ENCODE data around the gene PPP1R36. TPM values are rescaled to one million over a fixed set of nuclear protein-coding genes. Genes with fewer than 3 reads are reported as not detected.

Gene PPP1R36
- total RNA-seq, 4 donors from 2014 or later: 0.59 to 7.6 (median 4.4) TPM

DNA sequence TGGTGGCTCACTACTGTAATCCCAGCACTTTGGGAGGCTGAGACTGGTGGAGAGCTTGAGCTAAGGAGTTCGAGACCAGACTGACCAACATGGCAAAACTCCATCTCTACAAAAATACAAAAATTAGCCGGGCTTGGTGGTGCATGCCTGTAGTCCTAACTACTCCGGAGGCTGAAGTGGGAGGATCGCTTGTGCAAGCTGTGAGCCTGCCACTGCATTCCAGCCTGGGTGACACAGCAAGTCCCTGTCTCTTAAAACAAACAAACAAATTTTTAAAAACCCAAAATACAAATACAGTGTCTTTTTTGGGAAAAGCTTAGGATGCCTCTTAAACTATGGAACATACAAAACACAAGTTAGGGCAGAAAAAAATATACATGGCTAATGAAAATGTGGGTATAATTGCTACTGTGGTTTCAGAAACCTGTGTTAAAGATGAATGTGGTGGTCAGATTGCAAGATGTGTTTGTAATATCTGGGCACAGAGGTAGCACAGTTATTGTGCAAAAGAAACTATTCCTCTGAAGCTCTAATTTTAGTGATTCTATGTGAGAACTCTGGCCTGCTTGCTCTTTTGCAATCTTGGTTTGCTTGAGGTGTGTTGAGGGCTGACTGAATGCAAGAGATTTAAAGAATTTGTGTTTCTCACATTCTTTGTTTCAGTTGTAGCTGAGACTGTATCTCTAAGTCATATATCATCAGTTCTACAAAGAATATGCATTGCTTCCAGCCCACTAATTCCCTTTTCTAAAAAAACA, 13.1 kb upstream of the PPP1R36 start:
- H3K4me1 ChIP-seq: peaks cover 0 to 5% (median 0%) of the 10 kb centered on the region in 4 donors
- H3K36me3 ChIP-seq: no peaks in the 10 kb centered on the region
- H3K27ac ChIP-seq: no peak overlapping the region
- TF ChIP-seq, protein P1, sequence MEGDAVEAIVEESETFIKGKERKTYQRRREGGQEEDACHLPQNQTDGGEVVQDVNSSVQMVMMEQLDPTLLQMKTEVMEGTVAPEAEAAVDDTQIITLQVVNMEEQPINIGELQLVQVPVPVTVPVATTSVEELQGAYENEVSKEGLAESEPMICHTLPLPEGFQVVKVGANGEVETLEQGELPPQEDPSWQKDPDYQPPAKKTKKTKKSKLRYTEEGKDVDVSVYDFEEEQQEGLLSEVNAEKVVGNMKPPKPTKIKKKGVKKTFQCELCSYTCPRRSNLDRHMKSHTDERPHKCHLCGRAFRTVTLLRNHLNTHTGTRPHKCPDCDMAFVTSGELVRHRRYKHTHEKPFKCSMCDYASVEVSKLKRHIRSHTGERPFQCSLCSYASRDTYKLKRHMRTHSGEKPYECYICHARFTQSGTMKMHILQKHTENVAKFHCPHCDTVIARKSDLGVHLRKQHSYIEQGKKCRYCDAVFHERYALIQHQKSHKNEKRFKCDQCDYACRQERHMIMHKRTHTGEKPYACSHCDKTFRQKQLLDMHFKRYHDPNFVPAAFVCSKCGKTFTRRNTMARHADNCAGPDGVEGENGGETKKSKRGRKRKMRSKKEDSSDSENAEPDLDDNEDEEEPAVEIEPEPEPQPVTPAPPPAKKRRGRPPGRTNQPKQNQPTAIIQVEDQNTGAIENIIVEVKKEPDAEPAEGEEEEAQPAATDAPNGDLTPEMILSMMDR (IDR thresholded peaks at IDR 0.05): no peak
- TF ChIP-seq POLR2A (IDR thresholded peaks at IDR 0.05): no peak
- no peak for TF ChIP-seq EP300 (IDR thresholded peaks at IDR 0.05)
- WGBS, 2 donors: 72 to 82% methylated on average over 4 of the region's 4 CpGs
- H3K27me3 ChIP-seq: peaks cover 0 to 10% of the 10 kb centered on the region in 2 donors
- H3K9me3 ChIP-seq: no peaks in the 10 kb centered on the region
- no peak overlapping the region for H3K4me3 ChIP-seq
- no peak for DNase-seq (ENCODE audit: low spot score in 2 of 2)

DNA sequence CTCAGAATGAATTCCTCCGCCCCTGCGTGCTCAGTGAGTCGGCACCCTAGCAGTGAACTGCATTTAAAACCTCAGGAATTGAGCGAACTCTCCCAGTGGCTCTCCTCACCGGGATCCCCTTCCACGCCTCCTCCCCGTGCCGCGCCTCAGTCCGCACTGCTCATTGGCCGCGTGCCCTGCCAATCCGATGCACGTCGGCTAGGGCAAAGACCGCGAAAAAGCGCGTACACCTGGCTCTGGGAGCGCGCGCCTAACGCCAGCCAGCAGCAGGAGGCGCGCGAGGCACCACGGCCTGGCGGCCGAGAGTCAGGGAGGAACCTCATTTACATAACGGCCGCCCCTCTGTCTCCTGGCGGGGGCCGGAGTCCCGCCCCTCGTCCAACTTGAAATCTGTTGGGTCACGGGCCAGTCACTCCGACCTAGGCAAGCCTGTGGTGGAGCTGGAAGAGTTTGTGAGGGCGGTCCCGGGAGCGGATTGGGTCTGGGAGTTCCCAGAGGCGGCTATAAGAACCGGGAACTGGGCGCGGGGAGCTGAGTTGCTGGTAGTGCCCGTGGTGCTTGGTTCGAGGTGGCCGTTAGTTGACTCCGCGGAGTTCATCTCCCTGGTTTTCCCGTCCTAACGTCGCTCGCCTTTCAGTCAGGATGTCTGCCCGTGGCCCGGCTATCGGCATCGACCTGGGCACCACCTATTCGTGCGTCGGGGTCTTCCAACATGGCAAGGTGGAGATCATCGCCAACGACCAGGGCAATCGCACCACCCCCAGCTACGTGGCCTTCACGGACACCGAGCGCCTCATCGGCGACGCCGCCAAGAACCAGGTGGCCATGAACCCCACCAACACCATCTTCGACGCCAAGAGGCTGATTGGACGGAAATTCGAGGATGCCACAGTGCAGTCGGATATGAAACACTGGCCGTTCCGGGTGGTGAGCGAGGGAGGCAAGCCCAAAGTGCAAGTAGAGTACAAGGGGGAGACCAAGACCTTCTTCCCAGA, 9.3 kb upstream of the PPP1R36 start, which contains the start of gene HSPA2:
Gene HSPA2, plus strand, starts transcription at position 534 of the 995 bp plus-strand sequence. Its CDS starts 109 bp downstream, at position 643.
- H3K4me1 ChIP-seq: peaks cover 0 to 11% (median 2%) of the 10 kb centered on the region in 4 donors
- peaks cover 0 to 10% of the 10 kb centered on the region in 2 donors for H3K27me3 ChIP-seq
- DNase-seq (ENCODE audit: low spot score in 2 of 2): peak; percentile 96 to 97
- H3K36me3 ChIP-seq: no peaks in the 10 kb centered on the region
- H3K9me3 ChIP-seq: no peaks in the 10 kb centered on the region
- H3K27ac ChIP-seq: peak within 1 kb of the TSS; percentile 78 to 95 (median 86)
- H3K4me3 ChIP-seq: peak within 1 kb of the TSS; percentile 56 to 76 (median 64)
- 7 to 16% methylated on average over 48 to 68 of the region's 79 CpGs for WGBS, 2 donors
- TF ChIP-seq POLR2A (IDR thresholded peaks at IDR 0.05) (peak; percentile 89 to 99), EP300 (IDR thresholded peaks at IDR 0.05) (peak; percentile 65 to 99)
- TF ChIP-seq, protein P1 (IDR thresholded peaks at IDR 0.05): peak; percentile 78 to 99 (median 92)

DNA sequence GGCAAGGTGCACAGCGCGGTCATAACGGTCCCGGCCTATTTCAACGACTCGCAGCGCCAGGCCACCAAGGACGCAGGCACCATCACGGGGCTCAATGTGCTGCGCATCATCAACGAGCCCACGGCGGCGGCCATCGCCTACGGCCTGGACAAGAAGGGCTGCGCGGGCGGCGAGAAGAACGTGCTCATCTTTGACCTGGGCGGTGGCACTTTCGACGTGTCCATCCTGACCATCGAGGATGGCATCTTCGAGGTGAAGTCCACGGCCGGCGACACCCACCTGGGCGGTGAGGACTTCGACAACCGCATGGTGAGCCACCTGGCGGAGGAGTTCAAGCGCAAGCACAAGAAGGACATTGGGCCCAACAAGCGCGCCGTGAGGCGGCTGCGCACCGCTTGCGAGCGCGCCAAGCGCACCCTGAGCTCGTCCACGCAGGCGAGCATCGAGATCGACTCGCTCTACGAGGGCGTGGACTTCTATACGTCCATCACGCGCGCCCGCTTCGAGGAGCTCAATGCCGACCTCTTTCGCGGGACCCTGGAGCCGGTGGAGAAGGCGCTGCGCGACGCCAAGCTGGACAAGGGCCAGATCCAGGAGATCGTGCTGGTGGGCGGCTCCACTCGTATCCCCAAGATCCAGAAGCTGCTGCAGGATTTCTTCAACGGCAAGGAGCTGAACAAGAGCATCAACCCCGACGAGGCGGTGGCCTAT, 8.3 kb upstream of the PPP1R36 start:
- peaks cover 0 to 5% (median 0%) of the 10 kb centered on the region in 3 donors for H3K36me3 ChIP-seq
- DNase-seq (ENCODE audit: low spot score in 2 of 2): no peak
- no peaks in the 10 kb centered on the region for H3K9me3 ChIP-seq
- peak overlapping the region in 3 of 4 donors; percentile 26 to 70 (median 68) for H3K27ac ChIP-seq
- peak overlapping the region; percentile 31 to 70 (median 64) for H3K4me3 ChIP-seq
- TF ChIP-seq, protein P1 (IDR thresholded peaks at IDR 0.05): peak in 1 of 5 experiments; percentile 10
- no peak for TF ChIP-seq POLR2A (IDR thresholded peaks at IDR 0.05)
- H3K27me3 ChIP-seq: peaks cover 0 to 10% of the 10 kb centered on the region in 2 donors
- H3K4me1 ChIP-seq: peaks cover 0 to 11% (median 2%) of the 10 kb centered on the region in 4 donors
- WGBS, 2 donors: 24 to 36% methylated on average over 32 to 72 of the region's 73 CpGs

DNA sequence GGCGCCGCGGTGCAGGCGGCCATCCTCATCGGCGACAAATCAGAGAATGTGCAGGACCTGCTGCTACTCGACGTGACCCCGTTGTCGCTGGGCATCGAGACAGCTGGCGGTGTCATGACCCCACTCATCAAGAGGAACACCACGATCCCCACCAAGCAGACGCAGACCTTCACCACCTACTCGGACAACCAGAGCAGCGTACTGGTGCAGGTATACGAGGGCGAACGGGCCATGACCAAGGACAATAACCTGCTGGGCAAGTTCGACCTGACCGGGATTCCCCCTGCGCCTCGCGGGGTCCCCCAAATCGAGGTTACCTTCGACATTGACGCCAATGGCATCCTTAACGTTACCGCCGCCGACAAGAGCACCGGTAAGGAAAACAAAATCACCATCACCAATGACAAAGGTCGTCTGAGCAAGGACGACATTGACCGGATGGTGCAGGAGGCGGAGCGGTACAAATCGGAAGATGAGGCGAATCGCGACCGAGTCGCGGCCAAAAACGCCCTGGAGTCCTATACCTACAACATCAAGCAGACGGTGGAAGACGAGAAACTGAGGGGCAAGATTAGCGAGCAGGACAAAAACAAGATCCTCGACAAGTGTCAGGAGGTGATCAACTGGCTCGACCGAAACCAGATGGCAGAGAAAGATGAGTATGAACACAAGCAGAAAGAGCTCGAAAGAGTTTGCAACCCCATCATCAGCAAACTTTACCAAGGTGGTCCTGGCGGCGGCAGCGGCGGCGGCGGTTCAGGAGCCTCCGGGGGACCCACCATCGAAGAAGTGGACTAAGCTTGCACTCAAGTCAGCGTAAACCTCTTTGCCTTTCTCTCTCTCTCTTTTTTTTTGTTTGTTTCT, 7.6 kb upstream of the PPP1R36 start:
- WGBS, 2 donors: 8 to 14% methylated on average over 48 to 54 of the region's 61 CpGs
- Histone ChIP-seq H3K9me3 (no peaks in the 10 kb centered on the region), H3K27me3 (peaks cover 0 to 10% of the 10 kb centered on the region in 2 donors), H3K36me3 (peaks cover 0 to 8% (median 0%) of the 10 kb centered on the region in 3 donors), H3K27ac (peak overlapping the region in 2 of 4 donors; percentile 63 to 70), H3K4me3 (peak overlapping the region; percentile 31 to 70 (median 64)), H3K4me1 (peaks cover 0 to 11% (median 2%) of the 10 kb centered on the region in 4 donors)
- TF ChIP-seq, protein P1 (IDR thresholded peaks at IDR 0.05): no peak
- no peak for TF ChIP-seq POLR2A (IDR thresholded peaks at IDR 0.05)
- no peak for TF ChIP-seq EP300 (IDR thresholded peaks at IDR 0.05)
- DNase-seq (ENCODE audit: low spot score in 2 of 2): no peak

Data from tibial nerve (tissue), 4 donors.